ENCODE data around the gene CALN1. TPM values are rescaled to one million over a fixed set of nuclear protein-coding genes. Genes with fewer than 3 reads are reported as not detected.
"Not testable (repeated sequence)": the region's sequence is repeated elsewhere in the genome, so short reads cannot be mapped to it uniquely, and the experiment has no call there.

CALN1 gene
- total RNA-seq, 1 donor from 2014 or later = not detected

- no peak for TF ChIP-seq CTCF (conservative IDR thresholded peaks at IDR 0.05; ENCODE audit: low read depth, low read length)
- no peak overlapping the region for H3K4me3 ChIP-seq (ENCODE audit: low read depth, low read length)
- DNase-seq (ENCODE audit: low read depth) = no peak
These were observed 450.9 kb downstream of the CALN1 start for GRCh38 chr7:71961283-71961682.

GRCh38 chr7:71942115-71942514 is 470.0 kb downstream of the CALN1 start:
- H3K4me3 ChIP-seq (ENCODE audit: low read depth, low read length) = no peak overlapping the region
- DNase-seq (ENCODE audit: low read depth) = no peak
- no peak for TF ChIP-seq CTCF (conservative IDR thresholded peaks at IDR 0.05; ENCODE audit: low read depth, low read length)

GRCh38 chr7:71937840-71938371 is 474.2 kb downstream of the CALN1 start:
- DNase-seq (ENCODE audit: low read depth) = no peak
- TF ChIP-seq CTCF (conservative IDR thresholded peaks at IDR 0.05; ENCODE audit: low read depth, low read length) = no peak
- H3K4me3 ChIP-seq (ENCODE audit: low read depth, low read length) = no peak overlapping the region

- no peak for TF ChIP-seq CTCF (conservative IDR thresholded peaks at IDR 0.05; ENCODE audit: low read depth, low read length)
- no peak for DNase-seq (ENCODE audit: low read depth)
- no peak overlapping the region for H3K4me3 ChIP-seq (ENCODE audit: low read depth, low read length)
These were observed 476.5 kb downstream of the CALN1 start for GRCh38 chr7:71935674-71936073.

DNA sequence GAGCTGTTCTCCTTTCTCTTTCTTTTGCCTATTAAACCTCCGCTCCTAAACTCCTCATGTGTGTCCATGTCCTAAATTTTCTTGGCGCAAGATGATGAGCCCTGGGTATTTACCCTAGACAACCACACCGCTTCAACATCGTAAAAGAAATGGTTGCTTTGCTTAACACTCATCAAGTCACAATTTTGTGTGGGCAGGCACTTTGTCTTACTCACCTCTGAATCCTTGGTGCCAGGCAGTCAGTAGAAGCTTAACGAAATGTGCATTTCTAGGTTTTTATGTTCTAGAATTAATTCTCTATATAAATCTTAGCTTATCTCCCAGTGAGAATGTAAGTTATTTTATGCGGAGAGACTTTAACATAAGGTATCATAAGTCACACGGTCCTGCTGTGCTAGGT is 478.7 kb downstream of the CALN1 start:
- no peak for DNase-seq (ENCODE audit: low read depth)
- no peak overlapping the region for H3K4me3 ChIP-seq (ENCODE audit: low read depth, low read length)
- TF ChIP-seq CTCF (conservative IDR thresholded peaks at IDR 0.05; ENCODE audit: low read depth, low read length) = no peak

- no peak for DNase-seq (ENCODE audit: low read depth)
- no peak overlapping the region for H3K4me3 ChIP-seq (ENCODE audit: low read depth, low read length)
- peak; percentile 6 for TF ChIP-seq CTCF (conservative IDR thresholded peaks at IDR 0.05; ENCODE audit: low read depth, low read length)
These were observed 486.5 kb downstream of the CALN1 start for GRCh38 chr7:71925663-71926062.

DNA sequence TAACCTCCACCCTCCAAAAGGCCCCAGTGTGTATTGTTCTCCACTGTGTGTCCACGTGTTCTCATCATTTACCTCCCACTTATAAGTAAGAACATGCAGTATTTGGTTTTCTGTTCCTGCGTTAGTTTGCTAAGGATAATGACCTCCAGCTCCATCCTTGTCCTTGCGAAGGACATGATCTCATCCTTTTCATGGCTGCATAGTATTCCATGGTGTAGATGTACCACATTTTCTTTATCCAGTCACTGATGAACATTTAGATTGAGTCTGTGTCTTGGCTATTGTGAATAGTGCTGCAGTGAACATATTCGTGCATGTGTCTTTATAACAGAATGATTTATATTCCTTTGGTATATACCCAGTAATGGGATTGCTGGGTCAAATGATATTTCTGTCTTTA is 497.9 kb downstream of the CALN1 start:
- not testable (repeated sequence) for DNase-seq (ENCODE audit: low read depth); H3K4me3 ChIP-seq (ENCODE audit: low read depth, low read length)

All from epithelial cell of proximal tubule (primary cell).